Measurements from ENCODE around the gene MID1. TPM values are rescaled to one million over a fixed set of nuclear protein-coding genes. Genes with fewer than 3 reads are reported as not detected.

MID1 gene
- total and polyA plus RNA-seq, 9 of the 15 experiments (the other 6 are each of a cell fraction or from before 2014, with no cell fraction given) = 0.07 to 0.54 (median 0.33) TPM

- Histone ChIP-seq H3K9me1 (ENCODE audit: control insufficient read depth, insufficient read depth, low read length) (no peaks in the 10 kb centered on the region), H3K4me2 (ENCODE audit: insufficient read depth, low read length) (no peak overlapping the region), H3K4me1 (replicated peaks in 1 of 2; ENCODE audit: control insufficient read depth in 2 of 2, insufficient read depth in 2 of 2, low read length in 2 of 2) (no peaks in the 10 kb centered on the region), H2AFZ (ENCODE audit: low read depth, low read length) (no peak overlapping the region), H3K79me2 (ENCODE audit: control insufficient read depth, insufficient read depth, low read length) (no peaks in the 10 kb centered on the region), H3K4me3 (no peak overlapping the region), H3K9ac (ENCODE audit: insufficient read depth in 1 of 2, low read depth in 2 of 2, low read length in 2 of 2) (no peak overlapping the region), H3K27me3 (ENCODE audit: control insufficient read depth in 2 of 2, insufficient read depth in 2 of 2, low read length in 2 of 2) (no peaks in the 10 kb centered on the region; a peak in 1 of 5 replicates), H4K20me1 (replicated peaks; ENCODE audit: control insufficient read depth, insufficient read depth, low read length) (no peaks in the 10 kb centered on the region), H3K9me3 (replicated peaks; ENCODE audit: control insufficient read depth, insufficient read depth, low read depth, low read length) (no peaks in the 10 kb centered on the region), H3K27ac (ENCODE audit: extremely low read depth, low read depth, low read length) (no peak overlapping the region), H3K36me3 (ENCODE audit: control insufficient read depth, insufficient read depth, low read length) (no peaks in the 10 kb centered on the region)
- POLR2A ChIA-PET = no interaction called here
- CTCF ChIA-PET (ENCODE audit: low intra/inter-chr PET ratio) = no interaction called here
- DNase-seq (ENCODE audit: extremely low read depth in 1 of 4, low spot score in 3 of 4) = no peak
- no CpG with 5 or more reads among the region's 1 CpG for WGBS (ENCODE audit: insufficient coverage, low coverage, missing lambda C conversion rate)
- ATAC-seq = no peak
- intact Hi-C loops (cut with micrococcal nuclease) = no loop called here
- BruUV-seq (replicated peaks) = no TSS peak
- FAIRE-seq = no peak
- in situ Hi-C loops (cut with MboI) = no loop called here
- TF ChIP-seq KAT7 (CRISPR knock-in tag; IDR thresholded peaks at IDR 0.05; ENCODE audit: borderline replicate concordance) (no peak), NCOA1 (IDR thresholded peaks at IDR 0.05; ENCODE audit: low read depth) (no peak), SRF (CRISPR knock-in tag; IDR thresholded peaks at IDR 0.05) (no peak), ZNF133 (CRISPR knock-in tag; IDR thresholded peaks at IDR 0.05) (no peak), HNRNPH1 (optimal IDR thresholded peaks at IDR 0.05; ENCODE audit: low read depth, low read length) (no peak), MIER1 (IDR thresholded peaks at IDR 0.05; ENCODE audit: low read depth) (no peak), ZNF407 (IDR thresholded peaks at IDR 0.05; ENCODE audit: low read depth) (no peak), ZNF280A (IDR thresholded peaks at IDR 0.05; ENCODE audit: low read depth, partially characterized antibody) (no peak), SREBF1 (IDR thresholded peaks at IDR 0.05; ENCODE audit: borderline replicate concordance, low read depth, low read length) (no peak)
Observed at GRCh38 chrX:10531927-10532326, 88.5 kb downstream of the MID1 start.
